HS-5 (cell line): Measurements from ENCODE around the gene RPP14.
A peak's percentile ranks its signal among the peaks of the same experiment; 100 is the strongest.
"Not testable (repeated sequence)": the region's sequence is repeated elsewhere in the genome, so short reads cannot be mapped to it uniquely, and the experiment has no call there.

Source experiments
- DNase-seq: peaks from one replicate; pipeline ENCODE4 v3.0.0-alpha.2; 2012; ENCODE audit warnings: low read depth

Gene RPP14

DNA sequence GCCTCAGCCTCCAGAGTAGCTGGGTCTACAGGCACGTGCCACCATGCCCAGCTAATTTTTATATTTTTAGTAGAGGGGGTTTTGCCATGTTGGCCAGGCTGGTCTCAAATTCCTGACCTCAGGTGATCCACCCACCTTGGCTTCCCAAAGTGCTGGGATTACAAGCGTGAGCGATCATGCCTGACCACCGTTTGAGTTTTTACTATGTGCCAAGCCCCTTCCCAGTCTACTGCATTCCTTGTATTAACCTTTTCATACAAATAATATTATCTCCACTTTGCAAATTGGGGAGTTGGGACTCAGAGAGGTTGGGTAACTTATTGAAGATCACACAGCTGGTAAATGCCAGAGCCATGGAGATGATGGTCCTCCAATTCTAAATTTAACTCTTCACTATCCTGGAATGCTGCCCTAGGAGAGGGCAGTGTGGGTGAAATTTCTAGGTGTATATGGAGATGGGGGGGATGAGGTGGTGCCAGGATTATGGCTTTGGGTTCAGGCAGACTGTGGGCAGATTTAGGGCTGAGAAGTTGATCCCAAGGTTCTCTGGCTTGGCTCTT is 25.6 kb downstream of the RPP14 start:
- no peak for DNase-seq

DNA sequence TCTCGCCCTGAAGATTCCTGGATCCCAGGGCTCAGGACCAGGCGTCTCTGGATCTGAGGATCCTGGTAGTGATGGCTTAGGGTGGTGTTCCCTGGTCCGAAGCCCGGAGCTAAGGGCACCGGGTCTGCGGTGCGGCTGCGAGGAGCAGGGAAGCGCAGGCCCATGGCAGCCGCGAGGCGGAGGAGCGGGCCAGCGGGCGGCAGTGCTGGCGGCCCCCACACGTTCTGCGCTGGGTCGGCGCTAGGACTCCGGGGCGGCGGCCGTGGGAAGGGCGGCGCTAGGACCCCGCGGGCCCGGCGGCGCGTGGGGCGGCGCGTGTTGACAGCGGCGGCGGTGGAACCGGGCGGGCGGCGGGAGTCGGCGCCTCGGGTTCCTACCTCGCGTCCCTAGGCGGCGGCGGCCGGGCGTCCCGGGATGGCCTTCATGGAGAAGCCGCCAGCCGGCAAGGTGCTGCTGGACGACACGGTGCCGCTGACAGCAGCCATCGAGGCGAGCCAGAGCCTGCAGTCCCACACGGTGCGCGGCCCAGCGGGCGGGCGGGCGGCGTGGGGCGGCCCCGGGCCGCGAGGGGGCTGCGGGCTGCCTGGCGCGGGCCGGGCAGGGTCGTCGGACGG is 26.6 kb downstream of the RPP14 start, which contains the start of gene PXK:
Gene PXK, plus strand, starts transcription at position 318 of the 614 bp plus-strand sequence. Its CDS starts 97 bp downstream, at position 415.
- DNase-seq = no peak

DNA sequence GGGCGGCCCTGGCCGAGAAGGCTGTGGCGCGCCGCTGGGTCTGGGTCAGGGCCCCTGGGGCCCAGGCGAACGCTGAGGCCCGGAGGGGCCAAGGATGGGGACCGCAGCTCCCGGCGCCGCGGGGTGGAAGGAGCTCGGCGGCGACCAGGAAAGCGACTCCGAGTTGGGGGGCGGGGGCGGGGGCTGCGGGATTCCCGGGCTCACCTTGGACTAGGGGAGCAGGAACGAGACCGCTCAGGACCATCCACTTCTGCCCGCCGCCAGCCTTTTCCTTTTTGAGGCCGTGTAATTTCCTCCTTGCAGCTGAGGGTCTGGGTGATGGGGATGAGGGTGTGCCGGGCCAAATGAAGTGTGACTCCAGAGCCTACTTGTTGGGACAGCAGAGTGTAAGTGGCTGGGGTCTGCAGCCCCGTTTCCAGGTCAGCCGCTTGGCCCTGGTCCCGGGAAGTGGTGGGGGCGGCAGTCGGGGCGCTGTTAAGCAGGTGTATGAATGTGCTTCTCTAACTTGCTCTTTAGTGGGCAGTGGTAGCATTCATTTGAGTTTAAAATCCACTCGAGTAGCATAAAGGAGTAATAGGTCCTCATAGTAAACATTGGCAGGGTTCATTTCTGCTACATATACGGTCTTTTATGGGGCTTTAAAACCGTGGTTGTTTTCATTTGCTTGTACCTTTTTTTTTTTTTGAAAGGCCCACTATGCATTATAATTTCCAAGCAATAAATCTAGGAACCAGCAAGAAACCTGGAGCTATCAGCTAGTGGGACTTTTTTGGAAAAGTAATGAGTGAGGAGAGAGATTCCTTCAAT is 27.4 kb downstream of the RPP14 start:
- DNase-seq = no peak

DNA sequence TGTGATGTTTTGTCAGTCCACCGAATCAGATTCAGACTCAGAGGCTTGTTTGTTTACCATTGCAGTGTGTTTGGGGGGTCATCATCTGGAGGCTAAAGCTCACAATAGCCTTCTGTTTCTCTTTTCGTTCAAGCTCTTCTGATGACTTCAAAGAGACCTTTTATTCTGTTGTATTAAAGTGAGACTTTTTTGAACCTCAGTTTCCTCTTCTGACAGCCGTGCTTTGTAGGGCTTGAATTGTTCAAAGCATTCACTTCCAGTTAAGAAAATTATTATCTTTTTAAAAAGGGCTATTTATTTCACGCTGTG is 27.9 kb downstream of the RPP14 start:
- DNase-seq = no peak

DNA sequence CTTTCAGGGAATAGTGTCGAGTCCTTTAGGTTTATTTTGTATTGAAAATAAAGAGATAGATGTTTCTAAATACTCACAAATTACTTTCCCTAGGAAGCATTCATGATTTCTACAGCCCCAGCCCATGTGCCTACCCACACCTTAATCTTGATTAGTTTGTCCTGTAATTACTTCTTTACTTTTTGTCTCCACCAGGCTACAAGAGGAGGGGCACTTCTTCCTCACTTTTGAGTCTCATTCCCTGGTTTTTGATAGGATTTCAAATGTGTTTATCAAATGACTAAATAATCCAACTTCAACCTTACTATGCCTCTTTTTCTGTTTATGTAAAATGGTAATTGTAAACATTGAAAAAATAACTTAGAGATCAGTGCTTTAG is 28.4 kb downstream of the RPP14 start:
- no peak for DNase-seq

DNA sequence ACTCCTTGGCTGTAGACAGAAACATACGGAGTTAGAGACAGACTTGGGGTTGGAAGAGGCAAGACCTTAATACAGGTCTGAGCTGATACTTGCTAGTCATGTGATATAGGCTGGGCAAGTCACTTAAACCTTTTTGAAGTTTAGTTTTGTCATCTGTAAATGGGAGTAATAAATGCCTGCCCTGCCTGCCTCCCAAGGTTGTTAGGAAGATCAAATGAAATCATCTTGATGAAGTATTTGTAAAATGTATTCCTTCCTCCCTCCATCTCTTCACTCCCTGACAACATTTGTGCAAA is 29.6 kb downstream of the RPP14 start:
- DNase-seq = no peak

DNA sequence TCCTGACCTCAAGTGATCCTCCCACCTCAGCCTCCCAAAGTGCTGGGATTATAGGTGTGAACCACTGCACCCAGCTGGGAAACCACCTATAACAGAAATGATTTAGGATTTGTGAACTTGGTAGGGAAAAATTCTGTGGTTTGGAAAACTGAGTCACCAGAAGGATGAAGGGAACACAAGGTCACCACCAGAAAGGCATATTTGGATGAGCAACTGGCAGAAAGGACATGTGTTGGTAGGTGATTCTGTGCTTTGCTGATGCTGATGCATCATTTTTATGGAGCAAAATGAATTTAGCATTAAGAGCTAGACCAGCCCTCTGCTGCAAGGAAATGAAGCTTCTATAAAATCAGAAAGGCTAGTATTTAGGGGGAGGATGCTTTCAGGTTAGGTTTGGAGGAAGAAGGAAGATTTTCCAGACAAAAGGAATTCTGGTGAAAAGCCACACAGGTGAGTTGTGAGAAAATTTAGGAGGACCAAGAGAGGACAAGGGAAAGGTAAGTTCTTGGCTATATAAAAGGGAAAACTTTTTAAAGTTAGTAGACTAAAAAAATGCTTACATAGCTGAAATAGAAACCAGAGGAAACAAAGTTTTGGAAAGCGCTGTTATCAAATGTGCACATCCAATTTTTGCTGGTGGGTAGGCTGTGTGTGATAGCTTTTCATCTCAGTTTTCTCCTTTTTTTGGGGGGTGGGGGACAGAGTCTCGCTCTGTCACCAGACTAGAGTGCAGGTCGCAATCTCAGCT is 30.3 kb downstream of the RPP14 start:
- DNase-seq = peak; percentile 88

DNA sequence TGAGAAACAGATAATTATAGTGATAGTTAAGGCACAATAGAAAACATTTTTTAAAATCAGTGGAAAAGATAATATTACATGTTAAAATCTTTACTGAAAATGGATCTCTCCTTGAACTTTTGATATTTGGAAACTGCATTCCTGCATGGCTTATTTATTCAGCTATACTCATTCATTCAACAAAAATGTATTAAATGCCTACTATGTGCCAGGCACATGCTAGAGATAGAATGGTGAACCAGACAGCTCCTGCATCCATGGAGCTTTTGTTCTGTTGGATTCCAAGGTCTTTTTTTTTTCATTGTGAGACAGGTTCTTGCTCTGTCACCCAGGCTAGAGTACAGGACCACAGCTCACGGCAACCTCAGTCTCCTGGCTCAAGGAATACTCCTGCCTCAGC is 31.1 kb downstream of the RPP14 start:
- DNase-seq = no peak

DNA sequence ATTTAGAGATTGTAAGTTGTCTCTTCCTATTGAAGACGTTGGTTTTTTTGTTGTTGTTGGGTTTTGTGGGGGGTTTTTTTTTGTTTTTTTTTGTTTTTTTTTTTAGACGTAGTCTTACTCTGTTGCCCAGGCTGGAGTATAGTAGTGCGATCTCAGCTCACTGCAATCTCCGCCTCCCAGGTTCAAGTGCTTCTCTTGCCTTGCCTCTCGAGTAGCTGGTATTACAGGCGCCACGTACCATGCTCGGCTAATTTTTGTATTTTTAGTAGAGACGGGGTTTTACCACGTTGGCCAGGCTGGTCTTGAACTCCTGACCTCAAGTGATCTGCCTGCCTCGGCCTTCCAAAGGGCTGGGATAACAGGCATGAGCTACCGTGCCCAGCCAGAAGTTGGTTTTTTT is 33.1 kb downstream of the RPP14 start:
- DNase-seq = not testable (repeated sequence)

DNA sequence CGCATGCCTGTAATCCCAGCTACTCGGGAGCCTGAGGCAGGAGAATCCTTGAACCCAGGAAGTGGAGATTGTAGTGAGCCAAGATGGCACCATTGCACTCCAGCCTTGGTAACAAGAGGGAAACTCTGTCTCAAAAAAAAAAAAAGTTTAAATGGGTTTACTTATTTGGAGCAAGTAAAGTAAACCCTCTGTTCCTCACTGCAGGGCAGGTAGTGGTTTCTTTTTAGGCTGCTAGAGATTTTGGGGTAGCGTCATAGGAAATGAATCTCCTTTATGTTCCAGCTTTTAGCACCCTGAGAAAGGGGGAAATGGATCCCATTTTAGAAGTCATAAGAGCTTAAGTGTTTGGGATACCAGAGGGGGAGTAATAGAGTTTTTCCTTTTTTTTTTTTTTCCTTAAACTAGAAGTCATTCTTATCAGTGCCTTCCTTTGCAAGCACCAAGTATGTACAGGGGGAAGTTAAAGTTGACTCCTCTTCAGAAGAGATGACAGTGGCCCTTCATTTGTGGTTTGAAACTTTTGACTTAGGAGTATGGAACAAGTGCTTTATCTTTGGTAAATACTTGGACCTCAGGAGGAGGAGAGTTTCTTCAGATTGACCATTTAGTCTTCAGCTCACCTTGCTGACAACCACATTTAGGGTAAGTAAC is 34.7 kb downstream of the RPP14 start:
- no peak for DNase-seq

DNA sequence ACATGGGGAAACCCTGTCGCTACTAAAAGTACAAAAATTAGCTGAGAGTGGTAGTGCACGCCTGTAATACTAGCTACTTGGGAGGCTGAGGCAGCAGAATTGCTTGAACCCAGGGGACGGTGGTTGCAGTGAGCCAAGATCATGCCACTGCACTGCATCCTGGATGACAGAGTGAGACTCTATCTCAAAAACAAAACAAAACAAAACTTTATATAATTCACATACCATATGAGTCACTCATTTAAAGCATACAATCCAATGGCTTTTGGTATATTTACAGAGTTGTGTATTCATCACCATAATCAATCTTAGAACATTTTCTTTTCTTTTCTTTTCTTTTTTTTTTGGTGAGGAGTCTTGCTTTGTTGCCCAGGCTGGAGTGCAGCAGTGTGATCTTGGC is 35.3 kb downstream of the RPP14 start:
- DNase-seq = no peak

DNA sequence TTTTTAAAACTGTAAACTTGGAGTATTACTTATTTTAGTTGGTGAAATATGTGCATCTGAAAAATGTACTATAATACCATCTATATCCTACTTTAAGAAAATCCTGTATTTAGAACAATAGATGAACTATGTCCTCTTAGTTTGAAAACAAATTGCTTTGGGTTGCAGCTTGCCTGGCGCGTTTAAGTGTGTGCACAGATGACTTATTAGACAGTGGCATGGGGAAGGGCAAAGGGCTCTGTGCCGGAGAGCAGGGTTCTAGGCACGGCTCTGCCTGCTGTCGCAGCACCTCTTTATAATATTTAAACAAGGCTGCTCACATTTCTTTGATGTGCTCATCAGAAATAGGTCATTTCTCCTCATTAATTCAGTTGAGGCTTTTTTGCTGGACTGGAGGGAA is 36.6 kb downstream of the RPP14 start:
- DNase-seq = no peak

DNA sequence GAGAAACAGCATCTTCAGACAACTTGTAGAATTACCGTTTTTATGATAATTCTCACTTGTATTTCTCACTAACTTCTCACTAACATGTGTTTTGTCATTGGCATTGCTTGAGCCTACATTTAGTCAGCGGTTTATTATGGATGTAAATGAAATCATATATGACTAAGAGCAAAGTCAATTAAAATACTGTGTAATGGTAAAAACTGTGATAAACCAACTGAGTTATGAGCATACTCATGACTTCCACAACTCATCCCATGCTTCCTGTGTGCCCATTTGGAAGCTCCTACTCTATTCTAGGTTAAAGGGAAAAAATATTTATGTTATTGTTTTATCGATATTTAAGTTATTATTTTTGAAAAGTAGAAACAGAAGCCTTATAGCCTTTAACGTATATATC is 39.4 kb downstream of the RPP14 start:
- no peak for DNase-seq

DNA sequence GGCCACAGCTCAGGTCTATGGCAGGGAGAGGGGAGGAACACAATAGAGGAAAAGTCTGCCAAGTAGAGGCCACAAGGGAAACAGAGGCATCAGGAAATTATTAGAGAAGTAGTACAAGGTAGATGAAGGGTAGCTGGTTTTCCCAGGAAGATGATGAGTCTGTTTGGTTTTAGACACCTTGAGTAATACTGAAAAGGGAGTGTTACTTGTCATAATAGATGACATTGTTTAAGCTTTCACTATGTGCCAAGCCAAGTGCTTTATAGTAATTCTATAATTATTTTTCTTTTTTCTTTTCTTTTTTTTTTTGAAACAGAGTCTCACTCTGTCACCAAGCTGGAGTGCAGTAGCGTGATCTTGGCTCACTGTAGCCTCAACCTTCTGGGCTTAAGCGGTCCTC is 40.3 kb downstream of the RPP14 start:
- DNase-seq = no peak

DNA sequence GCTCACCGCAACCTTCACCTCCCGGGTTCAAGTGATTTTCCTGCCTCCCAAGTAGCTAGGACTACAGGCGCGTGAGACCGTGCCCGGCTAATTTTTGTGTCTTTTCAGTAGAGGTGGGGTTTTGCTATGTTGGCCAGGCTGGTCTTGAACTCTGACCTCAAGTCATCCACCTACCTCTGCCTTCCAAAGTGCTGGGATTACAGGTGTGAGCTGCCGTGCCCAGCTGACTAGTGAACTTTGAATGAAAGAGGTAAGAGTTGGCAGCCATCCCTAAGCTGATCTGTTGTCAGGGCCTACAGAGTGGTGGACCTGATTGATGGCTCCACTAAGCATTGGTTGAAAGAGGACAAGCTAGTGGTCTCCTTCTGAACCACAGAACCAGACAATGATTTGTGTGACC is 41.9 kb downstream of the RPP14 start:
- no peak for DNase-seq

DNA sequence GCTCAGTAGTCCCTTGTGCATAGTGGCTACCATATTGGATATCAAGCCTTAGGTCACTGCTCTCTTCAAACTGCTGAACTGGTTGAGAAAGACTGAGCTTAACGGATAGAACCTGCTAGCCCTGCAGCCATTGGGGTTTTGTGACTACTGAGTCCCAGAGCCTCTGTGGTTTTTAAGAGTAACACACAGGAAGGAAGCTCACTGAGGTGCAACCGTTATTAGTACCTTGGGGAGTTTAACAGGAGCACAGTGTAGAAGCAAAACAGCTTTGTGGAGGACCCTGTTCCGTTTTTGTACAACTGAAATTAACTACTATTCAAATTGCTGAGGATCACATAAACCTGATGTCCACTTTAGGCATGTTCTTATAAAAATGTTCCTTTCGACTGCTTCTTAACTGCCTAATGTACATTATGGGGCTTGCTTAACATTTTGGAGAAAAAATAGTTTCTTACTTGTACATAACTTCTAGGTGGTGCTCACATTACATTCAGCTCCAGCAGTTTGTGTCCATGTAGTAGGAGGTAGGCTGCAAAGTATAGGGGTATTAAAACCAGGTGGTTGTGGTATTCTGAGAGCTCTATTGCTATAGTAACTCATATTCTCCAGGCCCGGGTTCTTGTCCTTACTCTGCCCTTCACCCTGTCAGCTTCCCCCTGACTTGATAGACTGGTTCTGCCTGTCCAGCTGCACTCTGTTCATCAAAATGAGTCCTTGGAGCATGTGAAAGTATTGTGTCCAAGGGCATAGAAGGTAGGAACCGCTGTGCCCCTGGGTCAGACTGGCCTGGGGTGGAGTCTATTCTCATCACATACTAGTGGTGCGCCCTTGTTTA is 44.0 kb downstream of the RPP14 start:
- no peak for DNase-seq

DNA sequence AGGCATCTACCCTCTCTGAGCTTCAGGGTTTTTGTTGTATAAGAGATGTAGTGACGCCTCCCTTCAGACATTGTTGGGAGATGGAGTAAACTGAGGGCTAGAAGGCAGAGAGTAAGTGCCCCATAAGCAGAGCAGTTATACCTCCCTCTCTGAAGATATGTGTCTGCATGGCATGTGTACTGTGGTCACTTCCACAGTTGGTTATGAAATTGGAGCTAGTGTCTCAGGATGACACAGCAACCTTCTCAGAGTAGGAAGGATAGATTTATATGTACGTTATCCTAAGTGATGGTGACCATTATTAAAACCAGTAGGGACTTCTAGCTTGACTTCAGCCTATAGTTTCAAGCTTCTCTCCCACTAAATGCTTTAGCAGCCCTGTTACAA is 44.6 kb downstream of the RPP14 start:
- no peak for DNase-seq

DNA sequence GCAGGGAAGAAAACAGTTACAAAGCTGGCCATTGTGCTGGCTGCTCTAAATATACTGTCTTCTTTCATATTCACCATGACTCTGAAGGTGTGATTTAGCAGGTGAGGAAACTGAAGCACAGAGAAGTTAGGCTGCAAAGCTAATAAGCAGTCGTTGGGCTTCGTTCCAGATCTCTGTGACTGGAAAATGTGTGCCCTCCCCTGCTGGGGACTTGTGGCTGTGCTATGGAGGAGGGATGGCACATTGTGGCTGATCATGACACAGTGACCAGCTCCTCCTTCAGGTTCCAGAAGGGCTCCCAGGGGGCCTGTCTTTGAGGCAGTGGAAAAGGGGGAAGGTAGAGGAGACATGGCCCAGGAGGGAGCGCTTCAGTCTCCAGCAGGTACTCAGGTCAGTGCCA is 45.9 kb downstream of the RPP14 start:
- DNase-seq = no peak

DNA sequence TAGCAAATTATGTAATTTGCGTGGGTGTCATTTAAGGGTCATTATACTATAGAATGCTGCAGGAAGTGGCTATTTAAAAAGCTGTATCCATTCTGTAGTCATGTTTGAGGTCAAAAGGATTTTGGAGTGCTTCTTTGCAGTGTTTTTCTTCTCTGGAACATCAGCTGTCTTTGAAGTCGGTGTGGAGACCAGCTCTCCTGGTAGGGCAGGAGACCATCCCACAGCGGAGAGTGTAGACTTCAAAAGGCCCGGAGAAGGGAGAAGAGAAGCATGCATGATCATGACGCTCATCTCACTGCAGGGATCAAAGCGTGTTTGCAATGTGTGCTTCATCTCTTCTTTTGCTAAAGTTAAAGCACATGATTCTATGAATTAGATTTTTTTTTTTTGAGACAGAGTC is 46.6 kb downstream of the RPP14 start:
- DNase-seq = no peak

DNA sequence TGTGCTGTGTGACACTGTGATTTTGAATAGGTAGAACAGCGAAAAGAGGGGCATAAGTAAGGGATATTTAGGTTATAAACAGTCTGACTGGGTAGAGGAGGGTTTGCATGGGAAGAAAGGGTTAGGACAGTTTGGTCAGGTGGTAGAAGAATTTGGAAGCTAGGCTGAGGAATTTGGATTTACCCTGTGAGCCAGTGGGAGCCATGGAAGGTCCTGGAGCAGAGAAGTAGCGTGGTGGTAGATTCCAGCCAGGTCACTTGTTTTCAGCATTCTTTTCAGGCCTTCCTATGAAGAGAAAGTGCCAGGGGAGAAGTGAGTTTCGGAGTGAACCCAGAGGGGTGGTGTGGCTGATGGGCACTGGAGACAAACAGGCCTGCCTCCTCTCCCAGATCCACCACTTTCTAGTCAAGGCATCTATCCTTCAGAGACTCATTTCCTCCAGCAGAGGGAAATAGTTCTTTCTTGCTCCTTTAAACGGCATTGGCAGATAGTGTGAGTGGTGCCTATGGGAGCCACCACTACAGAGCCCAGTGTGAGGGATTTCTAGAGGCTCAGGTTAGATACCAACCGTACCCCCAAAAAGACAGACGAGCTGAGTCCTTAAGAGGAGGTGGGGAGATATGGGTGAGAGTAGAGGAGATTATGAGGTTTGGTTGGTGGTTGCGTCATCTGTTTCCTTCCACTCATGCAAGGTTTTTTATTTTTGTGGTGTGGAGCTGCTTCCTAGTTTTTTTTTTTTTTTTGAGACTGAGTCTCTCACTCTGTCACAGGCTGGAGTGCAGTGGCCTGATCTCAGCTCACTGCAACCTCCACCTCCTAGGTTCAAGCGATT is 47.9 kb downstream of the RPP14 start:
- no peak for DNase-seq

DNA sequence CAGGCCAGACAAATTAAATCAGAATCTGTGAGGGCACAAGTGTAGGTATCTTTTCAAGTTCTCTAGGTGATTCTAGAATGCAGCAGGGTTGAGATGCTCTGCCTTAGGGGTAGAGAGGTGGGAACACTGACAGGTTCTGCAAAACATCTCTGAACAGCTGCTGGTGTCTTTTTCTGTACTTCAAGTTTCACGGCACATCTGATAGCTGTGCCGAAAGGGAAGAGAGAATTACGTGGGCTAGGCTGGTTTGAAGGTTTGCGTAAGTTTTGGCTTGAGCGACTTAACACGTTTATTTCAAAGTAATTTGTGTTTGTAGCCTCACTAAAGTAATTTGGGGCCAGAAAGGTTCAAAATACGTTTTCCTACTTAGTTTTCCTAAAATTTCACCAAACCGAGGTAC is 49.1 kb downstream of the RPP14 start:
- no peak for DNase-seq
